Activated T-cell treated with anti-CD3 and anti-CD28 coated beads for 24 hours (primary cell): Measurements from ENCODE around the gene MYMX.
"Not testable (repeated sequence)": the region's sequence is repeated elsewhere in the genome, so short reads cannot be mapped to it uniquely, and the experiment has no call there.

Experiments used
- DNase-seq: peaks from one replicate; pipeline ENCODE4 v3.0.0-alpha.2; 2020; ENCODE audit warnings: low read depth

Gene MYMX

DNA sequence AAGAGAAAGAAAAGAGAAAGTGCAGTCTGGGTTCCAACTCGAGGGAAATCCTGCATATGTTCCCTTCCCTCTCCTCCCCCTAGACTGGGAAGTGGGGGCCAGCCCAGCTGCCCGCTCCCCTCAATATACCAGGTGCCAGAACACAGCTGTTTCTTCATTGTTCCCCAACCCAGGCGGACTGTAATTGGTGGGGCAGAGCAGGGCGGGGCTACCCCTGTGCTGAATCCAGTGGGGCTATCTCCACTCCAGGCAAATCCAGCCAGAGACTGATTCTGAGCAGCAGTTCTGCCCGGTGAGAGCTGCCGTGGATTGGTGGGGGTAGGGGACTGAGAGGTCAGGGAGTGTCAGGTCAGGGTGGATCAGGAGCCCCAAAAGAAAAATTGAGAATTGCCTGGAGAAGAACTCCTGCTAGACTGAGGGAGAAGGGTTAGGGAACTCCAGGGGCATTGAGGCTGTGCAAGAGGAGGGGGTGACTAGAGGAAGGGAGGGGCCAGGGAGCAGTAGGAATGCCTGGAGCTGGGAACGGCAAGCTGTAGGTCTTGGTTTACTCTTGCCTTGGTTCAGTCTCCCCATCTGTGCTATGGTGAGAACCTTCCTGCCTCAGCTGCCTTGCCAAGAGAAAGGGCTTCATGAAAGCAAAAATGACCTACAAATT, at the start of gene MYMX:
Gene MYMX, plus strand, starts transcription at position 250 of the 655 bp plus-strand sequence. CDS start 546 bp downstream, outside the sequence.
- no peak for DNase-seq

DNA sequence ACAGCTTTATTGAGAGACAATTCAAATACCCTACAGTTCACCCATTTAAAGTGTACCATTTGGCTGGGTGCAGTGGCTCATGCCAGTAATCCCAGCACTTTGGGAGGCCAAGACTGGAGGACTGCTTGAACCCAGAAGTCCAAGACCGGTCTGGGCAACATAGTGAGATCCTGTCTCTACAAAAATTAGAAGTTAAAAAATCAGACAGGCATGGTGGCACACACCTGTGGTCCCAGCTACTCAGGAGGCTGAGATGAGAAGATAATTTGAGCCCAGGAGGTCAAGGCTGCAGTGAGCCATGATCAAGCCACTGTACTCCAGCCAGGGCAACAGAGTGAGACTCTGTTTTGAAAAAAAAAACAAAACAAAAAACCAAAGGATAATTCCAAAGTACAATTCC, 49.2 kb upstream of the MYMX start:
- DNase-seq: no peak

DNA sequence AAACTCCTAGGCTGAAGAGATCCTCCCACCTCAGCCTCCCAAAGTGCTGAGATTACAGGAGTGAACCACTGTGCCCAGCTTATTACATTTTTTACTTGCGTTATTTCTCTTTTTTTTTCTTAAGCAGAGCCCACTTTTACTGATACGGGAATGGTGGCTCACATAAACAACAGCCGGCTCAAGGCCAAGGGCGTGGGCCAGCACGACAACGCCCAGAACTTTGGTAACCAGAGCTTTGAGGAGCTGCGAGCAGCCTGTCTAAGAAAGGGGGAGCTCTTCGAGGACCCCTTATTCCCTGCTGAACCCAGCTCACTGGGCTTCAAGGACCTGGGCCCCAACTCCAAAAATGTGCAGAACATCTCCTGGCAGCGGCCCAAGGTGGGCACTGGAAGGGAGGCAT, 47.6 kb upstream of the MYMX start:
- DNase-seq: no peak

DNA sequence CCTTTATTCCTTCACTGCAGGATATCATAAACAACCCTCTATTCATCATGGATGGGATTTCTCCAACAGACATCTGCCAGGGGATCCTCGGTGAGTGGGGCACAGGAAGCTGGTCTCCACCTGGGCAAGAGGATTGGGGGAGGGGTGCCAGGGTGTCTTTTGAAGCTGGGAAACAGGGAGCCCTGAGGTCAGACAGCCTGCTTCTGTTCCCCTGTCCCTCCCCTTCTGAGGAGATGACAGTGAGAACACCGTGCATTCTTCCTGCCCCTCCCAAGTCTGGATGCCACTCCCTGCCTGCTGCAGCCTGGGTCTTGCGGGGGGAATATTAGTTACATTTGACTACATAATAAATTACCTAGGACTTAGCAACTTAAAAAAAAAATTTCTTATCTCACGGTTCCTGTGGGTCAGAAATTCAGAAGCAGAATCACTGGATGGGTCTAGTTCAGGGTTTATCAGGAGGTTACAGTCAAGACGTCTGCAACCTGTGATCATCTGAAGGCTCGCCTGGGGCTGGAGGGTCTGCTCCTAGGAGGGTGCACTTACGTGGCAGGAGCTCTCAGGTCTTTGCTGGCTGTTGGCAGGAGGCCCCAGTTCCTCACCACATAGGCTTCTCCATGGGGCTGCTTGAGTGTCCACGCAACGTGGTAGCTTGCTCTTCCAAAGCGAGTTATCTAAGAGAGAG, 46.7 kb upstream of the MYMX start:
- no peak for DNase-seq

DNA sequence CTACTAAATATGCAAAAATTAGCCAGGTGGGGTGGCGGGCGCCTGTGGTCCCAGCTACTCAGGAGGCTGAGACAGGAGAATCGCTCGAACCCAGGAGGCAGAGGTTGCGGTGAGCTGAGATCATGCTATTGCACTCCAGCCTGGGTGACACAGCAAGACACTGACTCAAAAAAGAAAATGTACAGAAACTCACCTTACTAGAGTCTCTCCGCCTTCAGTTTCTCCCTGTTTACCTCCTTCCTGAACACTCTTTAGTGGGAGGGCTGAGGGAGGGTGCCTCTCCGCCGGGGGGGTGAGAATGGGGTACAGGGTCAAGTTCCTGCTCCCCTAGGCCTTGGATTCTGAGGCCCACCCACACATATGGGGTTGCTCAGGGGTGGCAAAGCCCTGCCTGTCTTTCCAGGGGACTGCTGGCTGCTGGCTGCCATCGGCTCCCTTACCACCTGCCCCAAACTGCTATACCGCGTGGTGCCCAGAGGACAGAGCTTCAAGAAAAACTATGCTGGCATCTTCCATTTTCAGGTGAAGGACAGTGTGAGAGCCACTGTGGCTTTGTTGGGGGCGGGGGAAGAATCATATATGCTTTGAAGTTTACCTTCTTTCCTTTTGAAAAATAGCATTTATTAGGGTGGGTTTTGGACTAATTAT, 44.7 kb upstream of the MYMX start:
- no peak for DNase-seq

DNA sequence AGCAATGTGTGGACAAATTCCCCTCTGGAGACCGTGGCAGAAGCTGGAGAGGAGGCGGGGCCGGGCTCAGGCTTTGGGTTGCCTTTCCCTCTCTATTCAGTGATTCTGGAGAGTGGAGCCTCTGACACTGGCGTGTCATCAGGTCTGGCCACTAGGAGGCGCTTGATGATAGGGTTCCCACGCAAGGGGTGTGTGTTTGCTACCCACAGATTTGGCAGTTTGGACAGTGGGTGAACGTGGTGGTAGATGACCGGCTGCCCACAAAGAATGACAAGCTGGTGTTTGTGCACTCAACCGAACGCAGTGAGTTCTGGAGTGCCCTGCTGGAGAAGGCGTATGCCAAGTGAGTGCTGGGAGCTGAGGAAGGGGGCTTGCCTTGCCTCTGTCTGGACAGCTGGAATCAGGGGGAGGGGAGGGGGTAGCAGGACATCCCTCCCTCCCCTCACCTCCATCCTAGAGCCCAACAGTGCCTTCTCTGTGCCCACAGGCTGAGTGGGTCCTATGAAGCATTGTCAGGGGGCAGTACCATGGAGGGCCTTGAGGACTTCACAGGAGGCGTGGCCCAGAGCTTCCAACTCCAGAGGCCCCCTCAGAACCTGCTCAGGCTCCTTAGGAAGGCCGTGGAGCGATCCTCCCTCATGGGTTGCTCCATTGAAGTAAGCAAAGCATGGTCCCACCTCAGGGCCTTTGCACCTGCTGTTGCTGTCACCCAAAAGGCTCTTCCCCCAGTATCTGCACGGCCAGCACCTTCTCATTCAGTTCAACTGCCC, 43.8 kb upstream of the MYMX start:
- peak; percentile 72 for DNase-seq

DNA sequence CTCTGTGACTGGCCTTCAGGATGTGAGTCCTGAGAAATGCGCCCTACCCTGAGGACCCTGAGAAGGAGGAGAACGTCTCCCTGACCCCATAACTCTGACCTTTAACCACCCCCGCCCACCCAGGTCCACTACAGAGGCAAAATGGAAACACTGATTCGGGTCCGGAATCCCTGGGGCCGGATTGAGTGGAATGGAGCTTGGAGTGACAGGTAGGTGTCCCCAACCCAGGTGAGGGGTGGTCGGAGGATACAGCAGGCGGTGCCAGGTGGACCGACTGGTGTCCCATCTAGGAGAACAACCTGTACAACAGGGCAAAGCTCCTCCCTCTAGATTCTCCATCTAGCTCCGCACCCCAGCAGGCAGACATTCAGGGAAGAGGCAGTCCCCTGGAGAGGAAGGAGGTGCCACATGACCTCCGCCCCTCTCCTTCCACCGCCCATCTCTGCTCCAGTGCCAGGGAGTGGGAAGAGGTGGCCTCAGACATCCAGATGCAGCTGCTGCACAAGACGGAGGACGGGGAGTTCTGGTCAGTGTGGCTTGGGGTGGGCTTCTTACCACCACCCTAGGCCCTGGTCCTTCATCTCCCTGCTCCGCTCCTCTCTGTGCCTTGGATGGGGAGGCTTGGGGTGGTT, 40.5 kb upstream of the MYMX start:
- no peak for DNase-seq

DNA sequence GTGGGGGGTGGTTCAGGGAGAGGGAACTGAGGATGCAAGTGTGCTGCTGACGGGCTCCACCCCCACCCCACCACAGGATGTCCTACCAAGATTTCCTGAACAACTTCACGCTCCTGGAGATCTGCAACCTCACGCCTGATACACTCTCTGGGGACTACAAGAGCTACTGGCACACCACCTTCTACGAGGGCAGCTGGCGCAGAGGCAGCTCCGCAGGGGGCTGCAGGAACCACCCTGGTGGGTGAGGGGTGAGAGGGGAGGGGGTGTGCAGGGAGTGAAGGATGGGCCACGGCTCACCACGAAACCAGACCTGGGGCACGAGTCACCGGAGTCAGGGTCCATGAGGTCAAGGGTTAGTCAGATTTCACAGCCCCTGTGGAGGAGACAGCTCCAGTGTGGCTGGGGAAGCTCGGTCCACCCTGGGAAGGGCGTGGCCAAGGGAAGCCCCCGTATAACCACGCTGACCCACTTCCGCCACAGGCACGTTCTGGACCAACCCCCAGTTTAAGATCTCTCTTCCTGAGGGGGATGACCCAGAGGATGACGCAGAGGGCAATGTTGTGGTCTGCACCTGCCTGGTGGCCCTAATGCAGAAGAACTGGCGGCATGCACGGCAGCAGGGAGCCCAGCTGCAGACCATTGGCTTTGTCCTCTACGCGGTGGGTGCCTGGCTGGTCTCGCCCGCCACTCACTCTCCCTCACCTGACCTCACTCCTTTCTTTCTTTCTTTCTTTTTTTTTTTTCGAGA, 39.8 kb upstream of the MYMX start:
- no peak for DNase-seq

DNA sequence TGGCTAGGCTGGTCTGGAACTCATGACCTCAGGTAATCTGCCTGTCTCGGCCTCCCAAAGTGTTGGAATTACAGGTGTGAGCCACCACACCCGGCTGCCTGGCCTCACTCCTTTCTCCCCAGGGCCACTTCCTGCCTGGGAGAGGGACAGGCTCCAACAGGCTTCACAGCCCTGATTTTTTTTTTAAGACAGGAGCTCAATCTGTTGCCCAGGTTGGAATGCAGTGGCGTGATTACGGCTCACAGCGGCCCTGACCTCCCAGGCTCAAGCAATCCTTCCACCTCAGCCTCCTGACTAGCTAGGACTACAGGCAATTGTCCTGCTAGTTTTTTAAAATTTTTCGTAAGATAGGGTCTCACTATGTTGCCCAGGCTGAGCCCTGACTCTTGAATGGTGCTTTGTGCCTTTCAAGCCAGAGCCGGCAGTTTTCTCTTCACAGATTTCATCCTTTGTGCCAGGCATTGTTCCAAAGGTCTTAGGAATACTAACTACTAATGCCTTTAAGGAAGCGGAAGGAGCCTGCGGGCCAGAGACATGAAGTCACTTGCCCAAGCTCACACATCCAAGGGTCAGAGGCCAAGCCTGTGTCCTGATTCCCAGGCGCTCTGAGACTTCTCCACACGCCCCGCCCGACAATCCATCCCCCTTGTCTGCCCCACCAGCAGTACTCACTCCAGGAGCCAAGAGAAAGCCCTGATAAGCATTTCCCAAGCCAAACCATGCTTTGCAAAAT, 38.9 kb upstream of the MYMX start:
- DNase-seq: no peak

DNA sequence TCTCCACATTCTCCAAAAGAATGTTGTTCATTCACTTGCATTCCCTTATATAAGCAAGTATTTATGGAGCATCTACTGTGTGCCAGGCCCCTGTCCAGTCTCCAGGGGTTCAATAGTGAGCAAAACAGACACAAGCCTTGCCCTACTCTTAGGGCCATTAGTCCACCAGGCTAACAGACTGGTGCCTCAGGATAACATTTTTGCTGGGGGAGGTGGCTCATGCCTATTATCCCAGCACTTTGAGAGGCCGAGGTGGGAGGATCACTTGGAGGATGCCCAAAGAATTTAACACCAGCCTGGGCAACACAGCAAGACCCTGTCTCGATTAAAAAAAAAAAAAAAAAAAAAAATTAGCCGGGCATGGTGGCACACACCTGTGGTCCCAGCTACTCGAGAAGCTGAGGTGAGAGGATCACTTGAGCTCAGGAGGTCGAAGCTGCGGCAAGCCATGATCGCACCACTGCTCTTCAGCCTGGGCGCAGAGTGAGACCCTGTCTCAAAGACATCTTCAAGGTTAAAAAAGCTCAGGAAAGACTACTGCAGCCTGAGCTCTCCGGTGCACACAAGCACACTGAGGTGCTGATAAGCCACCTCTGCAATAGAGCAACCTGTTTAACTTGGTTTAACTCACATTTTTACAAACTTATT, 38.2 kb upstream of the MYMX start:
- DNase-seq: no peak

DNA sequence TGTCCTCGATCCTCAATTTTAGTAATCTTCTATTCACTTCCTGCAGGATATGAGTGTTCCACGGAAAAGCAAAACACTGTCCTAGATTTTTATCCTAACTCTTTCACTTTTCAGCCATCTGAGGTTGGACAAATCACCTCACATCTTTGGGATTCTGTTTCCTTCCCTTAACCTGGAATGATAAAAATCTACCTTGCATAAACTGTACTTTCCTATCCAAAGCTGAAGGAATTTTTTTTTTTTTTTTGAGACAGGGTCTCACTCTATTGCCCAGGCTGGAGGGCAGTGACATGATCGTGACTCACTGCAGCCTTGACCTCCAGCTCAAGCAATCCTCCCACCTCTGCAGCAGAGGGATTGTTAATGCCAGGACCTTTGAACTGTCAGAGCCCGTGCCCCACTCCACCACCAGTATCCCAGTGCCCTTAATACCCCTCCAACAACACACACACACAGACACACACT, 37.6 kb upstream of the MYMX start:
- DNase-seq: no peak

DNA sequence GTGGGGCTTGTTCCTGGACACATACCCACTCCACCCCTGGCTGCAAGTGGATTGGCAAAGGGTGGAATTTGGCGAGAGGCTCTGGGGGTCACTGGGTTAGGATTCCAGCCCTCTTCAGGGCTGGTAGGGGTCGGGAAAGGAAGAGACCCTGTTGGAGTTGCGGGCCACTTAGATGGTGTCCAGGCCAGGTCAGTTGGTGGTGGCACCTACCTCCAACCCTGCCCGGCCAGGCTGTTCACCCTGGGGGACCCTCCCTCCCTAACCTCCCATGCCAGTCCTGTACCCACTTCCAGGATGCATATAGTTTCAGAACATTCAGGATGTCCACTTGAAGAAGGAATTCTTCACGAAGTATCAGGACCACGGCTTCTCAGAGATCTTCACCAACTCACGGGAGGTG, 37.1 kb upstream of the MYMX start:
- DNase-seq: no peak

DNA sequence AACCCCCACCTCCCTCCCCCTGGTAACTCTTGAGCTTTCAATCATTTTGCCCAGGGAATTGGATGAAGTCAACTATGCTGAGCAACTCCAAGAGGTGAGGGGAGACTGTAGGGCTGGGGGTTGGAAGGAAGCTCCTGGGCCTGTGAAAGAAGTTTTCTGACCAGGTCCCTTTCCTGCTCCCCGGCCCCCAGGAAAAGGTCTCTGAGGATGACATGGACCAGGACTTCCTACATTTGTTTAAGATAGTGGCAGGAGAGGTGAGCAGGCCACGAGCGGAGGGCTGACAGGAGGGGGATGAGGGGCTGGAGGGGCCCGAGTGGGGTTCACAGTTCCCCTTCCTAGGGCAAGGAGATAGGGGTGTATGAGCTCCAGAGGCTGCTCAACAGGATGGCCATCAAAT, 36.3 kb upstream of the MYMX start:
- DNase-seq: no peak

DNA sequence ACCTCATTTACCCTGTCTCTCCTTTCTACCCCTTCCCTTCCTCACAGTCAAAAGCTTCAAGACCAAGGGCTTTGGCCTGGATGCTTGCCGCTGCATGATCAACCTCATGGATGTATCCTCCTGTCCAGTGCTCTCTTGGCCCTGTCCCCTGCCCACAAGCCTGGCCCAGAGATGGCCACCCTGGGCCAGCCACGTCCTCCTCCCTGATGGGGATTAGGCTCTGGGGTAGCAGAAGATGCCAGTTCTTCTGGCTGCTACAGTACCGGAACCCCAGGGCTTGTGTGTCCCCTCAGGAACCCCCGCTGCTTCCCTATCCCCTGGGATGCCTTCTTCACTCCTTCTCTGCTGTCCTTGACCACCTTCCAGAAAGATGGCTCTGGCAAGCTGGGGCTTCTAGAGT, 35.8 kb upstream of the MYMX start:
- DNase-seq: no peak

DNA sequence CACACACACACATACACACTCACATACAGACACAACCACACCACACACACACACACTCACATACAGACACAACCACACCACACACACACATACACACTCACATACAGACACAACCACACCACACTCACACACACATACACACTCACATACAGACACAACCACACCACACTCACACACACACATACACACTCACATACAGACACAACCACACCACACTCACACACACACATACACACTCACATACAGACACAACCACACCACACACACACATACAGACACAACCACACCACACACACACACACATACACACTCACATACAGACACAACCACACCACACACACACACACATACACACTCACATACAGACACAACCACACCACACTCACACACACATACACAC, 34.9 kb upstream of the MYMX start:
- DNase-seq: not testable (repeated sequence)

DNA sequence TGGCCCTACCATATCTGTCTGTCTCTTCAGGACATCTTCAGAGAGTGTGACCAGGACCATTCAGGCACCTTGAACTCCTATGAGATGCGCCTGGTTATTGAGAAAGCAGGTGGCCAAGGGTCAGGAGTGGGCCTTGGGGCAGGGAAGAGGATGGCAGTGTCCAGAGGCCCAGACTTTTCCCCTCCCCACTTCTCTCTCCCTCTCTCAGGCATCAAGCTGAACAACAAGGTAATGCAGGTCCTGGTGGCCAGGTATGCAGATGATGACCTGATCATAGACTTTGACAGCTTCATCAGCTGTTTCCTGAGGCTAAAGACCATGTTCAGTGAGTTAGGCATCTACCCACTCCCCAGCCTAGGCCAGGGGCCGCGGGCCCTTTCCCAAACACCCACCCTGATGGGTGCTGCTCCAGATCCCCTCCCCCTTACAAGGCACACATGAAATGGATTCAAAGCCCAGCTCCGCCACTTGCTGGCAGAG, 33.8 kb upstream of the MYMX start:
- no peak for DNase-seq

DNA sequence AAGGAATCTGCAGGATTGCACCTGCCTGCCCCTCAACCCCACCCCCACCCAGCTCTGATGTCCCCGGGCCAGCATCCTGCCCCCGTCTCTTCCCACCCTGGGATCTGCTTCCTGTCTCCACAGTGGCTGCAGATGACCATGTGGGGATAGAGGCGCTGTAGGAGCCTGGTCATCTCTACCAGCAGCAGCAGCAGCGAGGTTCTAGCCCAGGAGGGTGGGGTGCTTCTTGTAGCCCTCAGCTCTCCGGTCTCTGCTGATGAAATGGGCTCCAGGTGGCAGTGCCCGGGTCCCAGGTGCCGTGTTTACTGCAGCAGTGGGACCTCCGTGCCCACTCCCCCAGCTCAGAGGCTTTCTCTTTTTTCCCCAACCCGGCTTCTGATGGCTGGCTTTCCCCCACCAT, 32.9 kb upstream of the MYMX start:
- no peak for DNase-seq

DNA sequence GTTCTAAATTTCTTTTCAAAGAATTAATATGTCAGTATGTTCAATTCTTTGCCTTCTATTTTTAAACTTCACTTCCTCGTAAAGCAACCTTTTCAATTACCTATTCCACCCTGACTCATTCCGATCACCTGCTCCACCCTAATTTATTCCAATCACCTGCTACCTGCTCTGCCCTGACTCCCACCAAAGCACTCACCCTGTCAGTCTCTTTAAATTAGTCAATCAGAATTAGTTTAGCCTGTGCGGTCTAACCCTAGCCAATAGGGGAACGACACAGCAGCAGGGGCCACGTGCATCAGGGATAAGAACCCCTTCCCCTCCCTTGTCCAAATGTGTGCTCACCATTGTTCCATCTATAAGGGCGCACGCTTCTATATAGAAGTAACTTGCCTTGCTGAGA, 31.4 kb upstream of the MYMX start:
- not testable (repeated sequence) for DNase-seq

DNA sequence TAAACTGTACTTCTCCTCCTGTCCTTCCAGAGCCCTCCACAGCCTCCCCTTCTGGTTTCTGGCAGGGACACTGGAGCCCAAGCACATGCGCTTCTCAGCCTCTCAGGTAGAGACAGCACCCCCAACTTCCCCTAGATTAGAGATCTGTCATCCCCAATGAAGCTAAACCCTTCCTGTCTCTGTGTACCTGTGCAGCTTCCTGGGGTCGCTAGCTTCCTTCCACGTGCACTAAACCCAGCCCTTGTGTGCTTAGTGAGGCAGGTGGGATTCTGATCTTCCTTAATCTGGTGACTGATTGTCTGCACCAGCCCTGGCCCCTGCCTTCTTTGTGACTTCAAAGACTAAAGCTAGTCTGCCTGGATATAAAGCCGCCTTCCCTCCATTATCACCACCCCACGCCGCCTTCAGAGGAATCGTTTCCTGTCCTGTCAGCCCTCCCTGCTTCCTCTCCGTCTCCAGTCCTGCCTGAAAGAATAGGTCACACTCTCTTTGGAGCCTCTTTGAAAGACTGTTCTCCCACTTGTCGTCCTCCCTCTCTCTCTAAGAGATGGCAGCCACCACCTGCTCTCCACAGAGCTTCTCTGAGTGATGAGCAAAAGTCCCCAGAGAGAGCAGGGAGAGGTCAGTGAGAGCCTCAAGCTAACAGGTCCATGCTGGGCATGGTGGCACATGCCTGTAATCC, 30.6 kb upstream of the MYMX start:
- no peak for DNase-seq
